H1 (cell line): ENCODE measurements around the gene SPTAN1. TPM values are rescaled to one million over a fixed set of nuclear protein-coding genes. Genes with fewer than 3 reads are reported as not detected.

Source experiments
- CTCF ChIA-PET: fragments of 300-600 bp; sonication (Branson Sonifier 250); formaldehyde crosslinking; loops from one replicate; lab custom pipeline; 2021; ENCODE audit not compliant: partially characterized antibody; lab: Charles Lee
- POLR2A ChIA-PET: fragments of 300-600 bp; sonication (Branson Sonifier 250); formaldehyde crosslinking; loops from one replicate; lab custom pipeline; 2021; ENCODE audit warnings: inconsistent platforms; ENCODE audit not compliant: partially characterized antibody; lab: Charles Lee
- DNase-seq, 2 experiments: peaks; one replicate each; pipeline versions ENCODE4 v3.0.0 to v3.0.0-alpha.2; 2010 to 2022; ENCODE audit warnings: low spot score in 2 of 2, low read depth in 1 of 2, mixed read lengths in 1 of 2
- FAIRE-seq: peaks from 2 replicates; lab custom pipeline; 2011; peaks lifted over from hg19 to GRCh38; lab: Jason Lieb, UNC
- H2AFZ ChIP-seq: 2 replicates; pipeline ENCODE4 v1.8.1; 2012; ENCODE audit warnings: low read length, inconsistent platforms
- H2AK5ac ChIP-seq: 2 replicates; pipeline ENCODE4 v1.6.1; 2013; ENCODE audit warnings: low read depth, low read length
- H2BK120ac ChIP-seq: replicated peaks from 2 replicates; pipeline ENCODE3; 2013; ENCODE audit warnings: low read depth, low read length, inconsistent platforms
- H2BK12ac ChIP-seq: 2 replicates; pipeline ENCODE4 v1.6.1; 2013; ENCODE audit warnings: low read depth, low read length
- H2BK15ac ChIP-seq: 2 replicates; pipeline ENCODE4 v1.6.1; 2013; ENCODE audit warnings: low read length
- H2BK20ac ChIP-seq: 2 replicates; pipeline ENCODE4 v1.6.1; 2013; ENCODE audit warnings: low read length
- H2BK5ac ChIP-seq: 2 replicates; pipeline ENCODE4 v1.6.1; 2013; ENCODE audit warnings: low read depth, low read length
- H3K14ac ChIP-seq: 2 replicates; pipeline ENCODE4 v1.6.1; 2013; ENCODE audit warnings: inconsistent platforms; ENCODE audit not compliant: insufficient read length
- H3K18ac ChIP-seq: 2 replicates; pipeline ENCODE4 v1.6.1; 2013; ENCODE audit warnings: low read length; ENCODE audit errors: extremely low read depth
- H3K23ac ChIP-seq: 2 replicates; pipeline ENCODE4 v1.6.1; 2013; ENCODE audit warnings: inconsistent platforms; ENCODE audit not compliant: insufficient read length
- H3K23me2 ChIP-seq: 2 replicates; pipeline ENCODE4 v1.6.1; 2013; ENCODE audit warnings: low read depth, low read length
- H3K27ac ChIP-seq: 2 replicates; pipeline ENCODE4 v1.6.1; 2011; ENCODE audit warnings: low read depth, low read length, inconsistent platforms
- H3K27me3 ChIP-seq, 4 experiments: replicated peaks in 1 of 4; 1 replicate in 1 of 4; 2 replicates in 3 of 4; pipeline versions ENCODE4 v1.6.1 to v1.8.1; 2011 to 2013; ENCODE audit warnings: low read length in 3 of 4, mild to moderate bottlenecking in 3 of 4, inconsistent platforms in 2 of 4, mixed read lengths in 2 of 4, moderate library complexity in 1 of 4; ENCODE audit not compliant: control insufficient read depth in 3 of 4, insufficient read depth in 3 of 4; ENCODE audit errors: extremely low read depth in 1 of 4
- H3K36me3 ChIP-seq, 4 experiments: 2 replicates each; pipeline versions ENCODE4 v1.6.1 to v1.8.1; 2011 to 2013; ENCODE audit warnings: mild to moderate bottlenecking in 4 of 4, low read length in 3 of 4, moderate library complexity in 2 of 4, control low read depth in 1 of 4, inconsistent platforms in 1 of 4; ENCODE audit not compliant: insufficient read depth in 4 of 4, control insufficient read depth in 2 of 4
- H3K4ac ChIP-seq: replicated peaks from 2 replicates; pipeline ENCODE3; 2013; ENCODE audit warnings: low read length, low read depth, mixed read lengths, inconsistent platforms; ENCODE audit not compliant: insufficient read length
- H3K4me1 ChIP-seq, 4 experiments: replicated peaks in 1 of 4; 1 replicate in 1 of 4; 2 replicates in 3 of 4; pipeline versions ENCODE4 v1.6.1 to v1.8.1; 2011 to 2013; ENCODE audit warnings: low read length in 3 of 4, inconsistent platforms in 2 of 4, mixed read lengths in 1 of 4; ENCODE audit not compliant: insufficient read depth in 4 of 4, control insufficient read depth in 3 of 4
- H3K4me2 ChIP-seq, 2 experiments: 2 replicates each; pipeline versions ENCODE4 v1.6.1 to v1.8.1; 2011 to 2013; ENCODE audit warnings: low read depth in 2 of 2, low read length in 2 of 2, control low read depth in 1 of 2, inconsistent platforms in 1 of 2, mild to moderate bottlenecking in 1 of 2; ENCODE audit not compliant: insufficient read depth in 1 of 2
- H3K4me3 ChIP-seq, 4 experiments: fragments of 200-600, 300-600 bp in 1 of 4; sonication (generic), shearing (Covaris generic), sonication (Bioruptor Twin) in 1 of 4; 2 replicates each; pipeline versions ENCODE4 v1.5.1 to v1.8.1; 2011 to 2016; ENCODE audit warnings: low read length in 4 of 4, low read depth in 3 of 4, control low read depth in 2 of 4, inconsistent platforms in 2 of 4, mild to moderate bottlenecking in 2 of 4, mixed read lengths in 1 of 4, moderate library complexity in 1 of 4; ENCODE audit not compliant: insufficient read depth in 2 of 4; ENCODE audit errors: extremely low read depth in 1 of 4
- H3K56ac ChIP-seq: replicated peaks from 2 replicates; pipeline ENCODE3; 2013; ENCODE audit warnings: low read depth, mild to moderate bottlenecking, mixed read lengths, low read length, inconsistent platforms; ENCODE audit not compliant: insufficient read length
- H3K79me1 ChIP-seq: 2 replicates; pipeline ENCODE4 v1.6.1; 2013; ENCODE audit warnings: low read depth, low read length, control low read depth
- H3K79me2 ChIP-seq, 2 experiments: 2 replicates each; pipeline versions ENCODE4 v1.6.1 to v1.8.1; 2012 to 2013; ENCODE audit warnings: low read length in 2 of 2, mild to moderate bottlenecking in 2 of 2, inconsistent platforms in 1 of 2; ENCODE audit not compliant: insufficient read depth in 2 of 2, control insufficient read depth in 1 of 2
- H3K9ac ChIP-seq, 4 experiments: replicated peaks in 1 of 4; 1 replicate in 1 of 4; 2 replicates in 3 of 4; pipeline versions ENCODE4 v1.6.1 to v1.8.1; 2011 to 2013; ENCODE audit warnings: low read depth in 3 of 4, low read length in 3 of 4, control low read depth in 2 of 4, mild to moderate bottlenecking in 2 of 4, moderate library complexity in 2 of 4, inconsistent platforms in 1 of 4; ENCODE audit errors: extremely low read depth in 1 of 4
- H3K9me3 ChIP-seq, 2 experiments: 2 replicates each; pipeline versions ENCODE4 v1.6.1 to v1.8.1; 2012 to 2013; ENCODE audit warnings: mild to moderate bottlenecking in 2 of 2, moderate library complexity in 2 of 2, control low read depth in 1 of 2, inconsistent platforms in 1 of 2, low read depth in 1 of 2, low read length in 1 of 2, mixed read lengths in 1 of 2; ENCODE audit not compliant: insufficient read depth in 2 of 2
- H4K20me1 ChIP-seq, 2 experiments: replicated peaks in 1 of 2; 2 replicates each; pipeline versions ENCODE3 to v1.8.1; 2011 to 2013; ENCODE audit warnings: inconsistent platforms in 2 of 2, low read length in 2 of 2, mild to moderate bottlenecking in 1 of 2; ENCODE audit not compliant: insufficient read depth in 2 of 2, control insufficient read depth in 1 of 2
- H4K5ac ChIP-seq: 2 replicates; pipeline ENCODE4 v1.6.1; 2013; ENCODE audit warnings: low read length, low read depth, mixed read lengths, inconsistent platforms; ENCODE audit not compliant: insufficient read length
- H4K8ac ChIP-seq: 2 replicates; pipeline ENCODE4 v1.8.0; 2013; ENCODE audit warnings: mild to moderate bottlenecking, moderate library complexity, low read length, inconsistent platforms; ENCODE audit not compliant: insufficient read depth; ENCODE audit errors: extremely low read depth
- H4K91ac ChIP-seq: replicated peaks from 2 replicates; pipeline ENCODE3; 2013; ENCODE audit warnings: low read length, mixed read lengths, inconsistent platforms; ENCODE audit not compliant: insufficient read length
- BACH1 ChIP-seq: IDR thresholded peaks from 2 replicates; pipeline ENCODE4 v1.6.1; 2012; ENCODE audit warnings: low read length, improper control_type of control experiment
- JUN ChIP-seq: IDR thresholded peaks from 2 replicates; pipeline ENCODE4 v1.6.1; 2011; ENCODE audit warnings: low read depth, mild to moderate bottlenecking, improper control_type of control experiment, low read length
- MAX ChIP-seq: IDR thresholded peaks from 2 replicates; pipeline ENCODE4 v1.6.1; 2012; ENCODE audit warnings: inconsistent platforms
- SRF ChIP-seq: IDR thresholded peaks from 2 replicates; pipeline ENCODE4 v1.6.1; 2011; ENCODE audit warnings: mild to moderate bottlenecking, low read depth, low read length, moderate library complexity
- USF2 ChIP-seq: IDR thresholded peaks from 2 replicates; pipeline ENCODE4 v1.6.1; 2011; ENCODE audit warnings: low read length, improper control_type of control experiment
- whole genome bisulfite sequencing, 2 experiments: shearing (Covaris generic) in 1 of 2; methylation state at CpG; one replicate each; pipeline versions ENCODE4 v1.1.6 to v1.1.7; 2013 to 2015; ENCODE audit warnings: low lambda C conversion rate in 2 of 2, mixed read lengths in 2 of 2, inconsistent platforms in 1 of 2, low coverage in 1 of 2, missing lambda C conversion rate in 1 of 2; ENCODE audit not compliant: insufficient replicate concordance in 2 of 2, insufficient coverage in 1 of 2, insufficient read length in 1 of 2; ENCODE audit errors: extremely low coverage in 1 of 2, missing lambda C conversion rate in 1 of 2; 5-methylcytosine and 5-hydroxymethylcytosine counted together
- polyA plus RNA-seq, 7 experiments: library from polyadenylated mRNA; depleted of rRNA in 3 of 7; stranded (reverse) in 5 of 7; unstranded in 2 of 7; fragments of >200 nt in 5 of 7; fragments of 200-250 nt in 2 of 7; gene quantifications; 1 replicate in 5 of 7; 2 replicates in 1 of 7; 4 replicates in 1 of 7; pipeline versions ENCODE4 v1.2.1 to v1.2.3, GENCODE V29; 2011 to 2013; ENCODE audit warnings: missing spikeins in 2 of 7, mixed read lengths in 2 of 7
- total RNA-seq: library from RNA; stranded (reverse); fragmentation: NEBNext Ultra II Directional; extraction: Animal tissue kit (Norgen Biotek cat#: 25700); gene quantifications from 2 replicates; pipeline ENCODE4 v1.2.1, GENCODE V29; 2021
- TF ChIP-seq, protein P1 (sequence below), 3 experiments: IDR thresholded peaks; 1 replicate in 2 of 3; 2 replicates in 1 of 3; pipeline versions ENCODE4 v1.5.1 to v1.6.1; 2011; ENCODE audit warnings: low read length in 3 of 3, mild to moderate bottlenecking in 3 of 3, inconsistent platforms in 2 of 3, low read depth in 1 of 3, moderate library complexity in 1 of 3; ENCODE audit not compliant: insufficient read depth in 1 of 3; ENCODE audit errors: control extremely low read depth in 1 of 3

The SPTAN1 gene
- total and polyA plus RNA-seq, 2 of the 8 experiments (the other 6 are each of a cell fraction or from before 2014, with no cell fraction given) = 182 to 216 TPM

DNA sequence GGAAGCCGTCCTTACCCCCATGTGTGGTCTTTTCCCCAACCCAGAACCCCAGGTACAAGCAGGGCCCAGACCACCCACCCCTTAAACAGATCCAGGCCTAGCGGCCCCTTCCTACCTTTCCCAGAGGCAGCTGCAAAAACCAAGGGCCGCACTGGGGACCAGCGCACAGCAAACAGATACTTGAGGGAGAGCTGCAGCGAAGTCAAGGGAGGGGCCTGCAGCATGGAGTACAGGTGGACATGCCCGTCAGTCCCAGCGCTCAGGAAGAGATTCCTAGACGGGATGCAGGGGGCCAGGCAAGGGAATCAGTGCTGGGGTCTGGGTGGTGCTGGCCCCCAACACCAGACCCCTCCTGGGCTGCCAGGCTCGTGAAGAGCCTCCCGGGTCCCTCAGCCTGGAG is 81.7 kb downstream of the SPTAN1 start:
- no peak for DNase-seq
- Histone ChIP-seq H2BK5ac (no peak overlapping the region), H3K36me3 (peaks cover 19 to 35% (median 30%) of the 10 kb centered on the region in 4 experiments; a peak in 6 of 8 replicates), H3K27me3 (no peaks in the 10 kb centered on the region), H2BK120ac (no peak overlapping the region), H3K79me1 (peaks cover 5% of the 10 kb centered on the region; the same call in 1 of the 2 replicates), H4K91ac (no peak overlapping the region), H4K20me1 (peaks cover 5 to 25% of the 10 kb centered on the region in 2 experiments), H3K4ac (no peak overlapping the region), H3K4me1 (peaks cover 0 to 14% (median 11%) of the 10 kb centered on the region in 4 experiments; a peak in 5 of 7 replicates), H3K4me2 (no peak overlapping the region), H2AK5ac (no peak overlapping the region), H3K23ac (no peak overlapping the region), H3K27ac (no peak overlapping the region), H3K9me3 (no peaks in the 10 kb centered on the region), H4K5ac (no peak overlapping the region), H2AFZ (no peak overlapping the region), H3K56ac (no peak overlapping the region), H3K9ac (no peak overlapping the region), H3K23me2 (no peaks in the 10 kb centered on the region), H3K79me2 (no peaks in the 10 kb centered on the region), H2BK20ac (no peak overlapping the region), H2BK15ac (no peak overlapping the region), H3K14ac (no peak overlapping the region), H2BK12ac (no peak overlapping the region), H3K4me3 (no peak overlapping the region), H3K18ac (no peak overlapping the region; the same call in 1 of the 2 replicates), H4K8ac (no peak overlapping the region)
- CTCF ChIA-PET = interaction anchor here (0.7 to 4.1 kb wide), 8 partner anchors 10 to 215 kb away, joined by 3 to 37 read pairs (median 4); partner anchors contain the start of gene SET
- TF ChIP-seq SRF = no peak
- no peak for TF ChIP-seq USF2
- TF ChIP-seq, protein P1, sequence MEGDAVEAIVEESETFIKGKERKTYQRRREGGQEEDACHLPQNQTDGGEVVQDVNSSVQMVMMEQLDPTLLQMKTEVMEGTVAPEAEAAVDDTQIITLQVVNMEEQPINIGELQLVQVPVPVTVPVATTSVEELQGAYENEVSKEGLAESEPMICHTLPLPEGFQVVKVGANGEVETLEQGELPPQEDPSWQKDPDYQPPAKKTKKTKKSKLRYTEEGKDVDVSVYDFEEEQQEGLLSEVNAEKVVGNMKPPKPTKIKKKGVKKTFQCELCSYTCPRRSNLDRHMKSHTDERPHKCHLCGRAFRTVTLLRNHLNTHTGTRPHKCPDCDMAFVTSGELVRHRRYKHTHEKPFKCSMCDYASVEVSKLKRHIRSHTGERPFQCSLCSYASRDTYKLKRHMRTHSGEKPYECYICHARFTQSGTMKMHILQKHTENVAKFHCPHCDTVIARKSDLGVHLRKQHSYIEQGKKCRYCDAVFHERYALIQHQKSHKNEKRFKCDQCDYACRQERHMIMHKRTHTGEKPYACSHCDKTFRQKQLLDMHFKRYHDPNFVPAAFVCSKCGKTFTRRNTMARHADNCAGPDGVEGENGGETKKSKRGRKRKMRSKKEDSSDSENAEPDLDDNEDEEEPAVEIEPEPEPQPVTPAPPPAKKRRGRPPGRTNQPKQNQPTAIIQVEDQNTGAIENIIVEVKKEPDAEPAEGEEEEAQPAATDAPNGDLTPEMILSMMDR (IDR thresholded peaks at IDR 0.05; ENCODE audit: control extremely low read depth in 1 of 3, insufficient read depth in 1 of 3, low read depth in 1 of 3, low read length in 3 of 3) = no peak
- TF ChIP-seq BACH1 = no peak
- no peak for TF ChIP-seq MAX
- no peak for TF ChIP-seq JUN
- WGBS, 2 experiments = 96% methylated on average over 10 of the region's 10 CpGs; no CpG with 5 or more reads in 1 of the 2 experiments
- POLR2A ChIA-PET = interaction anchor here (1.3 to 15.6 kb wide), 6 partner anchors 8 to 90 kb away, joined by 4 to 313 read pairs (median 8); partner anchors contain the start of genes SET and ZDHHC12
- no peak for FAIRE-seq
